Iris pigment epithelial cell (primary cell): ENCODE results near the gene SLC10A7.
"Not testable (repeated sequence)": the region's sequence is repeated elsewhere in the genome, so short reads cannot be mapped to it uniquely, and the experiment has no call there.

Source experiments
- DNase-seq: peaks from one replicate; pipeline ENCODE4 v3.0.0-alpha.2; 2011; ENCODE audit warnings: low read depth

The SLC10A7 gene

DNA sequence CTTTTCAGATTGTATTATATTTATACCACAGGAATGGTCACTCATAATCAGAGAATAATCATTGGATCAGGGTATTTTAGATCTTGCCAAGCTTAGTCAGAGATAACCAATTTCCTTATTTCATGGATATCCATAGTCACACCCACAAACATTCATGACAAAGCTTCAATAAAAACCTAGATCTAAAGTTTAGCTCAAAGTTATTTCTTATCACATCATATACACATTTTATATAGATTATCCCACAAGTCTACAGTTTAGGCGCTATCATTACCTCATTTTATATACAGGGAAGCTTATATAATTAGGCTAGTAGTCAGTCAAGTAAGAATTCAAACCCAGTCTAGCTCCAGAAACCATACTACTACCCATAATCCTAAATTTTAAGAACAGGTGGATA lies 82.3 kb downstream of the SLC10A7 start:
- DNase-seq: no peak

DNA sequence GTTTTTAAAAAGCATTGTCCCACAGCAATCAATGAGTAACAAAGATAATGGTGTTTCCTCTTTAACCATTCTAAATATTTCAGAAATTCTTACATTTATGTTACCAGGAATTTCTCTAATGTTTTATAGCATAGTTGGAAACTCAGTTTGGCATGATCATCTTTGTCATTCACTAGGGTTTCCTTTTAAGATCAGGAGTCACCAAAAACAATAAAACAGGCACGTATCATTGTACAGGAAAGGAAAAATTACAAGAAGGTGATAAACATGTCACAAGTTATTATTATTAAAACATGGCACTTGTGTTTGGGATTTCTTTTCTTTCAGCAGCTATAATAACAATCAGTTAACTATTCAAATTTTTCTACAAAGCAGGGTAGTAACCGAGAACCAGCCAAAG lies 84.0 kb downstream of the SLC10A7 start:
- no peak for DNase-seq

DNA sequence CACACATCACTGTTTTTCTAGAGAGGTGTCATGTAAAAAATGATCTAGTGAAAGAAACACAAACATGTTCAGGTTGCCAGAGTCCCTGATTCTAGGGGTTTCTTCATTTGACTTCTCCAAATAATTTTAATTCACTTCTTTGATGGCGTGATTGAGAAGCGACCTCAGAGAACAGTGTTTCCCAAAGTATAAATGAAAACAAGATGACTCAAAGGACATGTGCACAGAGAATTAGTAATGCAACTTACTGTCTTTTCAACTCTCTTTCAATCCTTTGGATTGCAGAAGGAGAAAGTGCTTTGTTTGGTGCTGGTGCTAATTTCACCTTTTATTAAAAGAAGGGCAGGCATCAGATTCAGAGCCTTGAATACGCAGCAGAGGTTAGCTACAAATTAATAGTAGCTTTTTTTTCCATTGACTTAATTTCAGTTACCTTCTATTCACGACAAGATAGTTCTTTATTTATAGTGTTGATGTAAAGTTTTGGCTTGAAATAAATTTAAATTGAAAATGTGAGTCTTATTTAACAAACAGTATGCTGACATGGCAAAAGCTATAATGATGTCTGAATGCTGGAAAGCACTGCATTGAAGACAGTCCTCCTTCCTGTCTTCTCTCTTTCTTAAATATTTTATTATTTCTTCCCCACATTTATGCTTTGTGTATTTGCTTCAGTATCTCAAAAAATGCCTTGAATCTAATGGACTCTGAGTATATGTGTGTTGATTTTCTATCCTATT lies 85.1 kb downstream of the SLC10A7 start:
- peak; percentile 11 for DNase-seq

GRCh38 chr4:146435962-146436361 lies 85.8 kb downstream of the SLC10A7 start:
- DNase-seq: no peak

GRCh38 chr4:146432065-146432464 lies 89.7 kb downstream of the SLC10A7 start:
- no peak for DNase-seq

DNA sequence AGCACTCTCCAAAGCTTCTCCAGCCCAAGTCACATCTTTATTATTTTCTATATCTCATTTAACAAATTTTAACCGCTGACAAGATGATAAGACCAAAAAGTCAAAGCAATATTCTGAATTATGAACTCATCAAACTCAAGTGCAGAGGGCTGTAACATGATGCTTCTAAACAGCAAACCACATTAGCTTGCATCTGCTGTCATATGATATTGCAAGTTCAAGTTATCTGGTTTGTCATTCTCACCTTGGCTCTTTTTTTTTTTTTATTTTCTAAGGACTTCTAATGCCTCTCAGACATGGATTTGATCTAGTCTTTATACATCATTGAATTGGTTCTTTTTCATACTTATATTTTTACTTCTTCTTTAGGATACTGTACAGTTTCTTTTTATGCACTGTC lies 93.4 kb downstream of the SLC10A7 start:
- DNase-seq: peak; percentile 43

DNA sequence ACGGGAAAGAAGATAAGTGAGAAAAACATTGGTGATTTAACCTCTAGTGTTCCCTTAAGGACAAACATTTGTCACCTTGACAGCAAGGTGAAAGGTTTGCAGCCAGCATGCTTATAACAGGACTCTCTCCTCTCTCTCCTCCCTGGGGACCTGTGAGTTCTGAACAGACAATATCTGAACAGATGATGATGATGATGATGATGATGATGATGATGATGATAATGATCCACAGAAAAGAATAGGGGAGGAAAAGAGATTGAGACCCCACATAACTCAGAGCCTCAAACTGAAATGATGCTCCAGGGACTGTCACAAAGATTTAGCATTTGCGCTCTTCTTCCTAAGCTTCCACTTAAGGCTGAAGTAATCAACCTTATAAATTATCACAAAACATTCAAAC lies 103.9 kb downstream of the SLC10A7 start:
- DNase-seq: no peak

GRCh38 chr4:146415829-146416228 lies 105.9 kb downstream of the SLC10A7 start:
- no peak for DNase-seq

GRCh38 chr4:146407669-146408084 lies 114.1 kb downstream of the SLC10A7 start:
- peak; percentile 42 for DNase-seq

DNA sequence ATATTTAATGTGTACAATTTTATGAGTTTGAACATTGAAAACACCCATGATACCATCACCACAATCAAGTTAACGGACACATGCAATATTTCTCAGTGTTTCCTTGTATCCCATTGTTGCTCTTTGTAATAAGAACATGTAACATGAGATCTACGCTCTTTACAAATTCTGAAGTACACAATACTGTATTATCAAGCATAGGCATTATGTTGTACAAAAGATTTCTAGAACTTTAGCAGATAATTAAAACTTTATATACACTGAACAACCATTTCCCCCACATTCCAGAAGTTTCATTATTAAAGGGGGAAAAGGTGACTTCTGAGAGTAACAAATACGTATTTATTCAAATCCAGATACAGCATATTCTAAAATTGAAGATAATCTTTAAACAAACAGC lies 114.5 kb downstream of the SLC10A7 start:
- DNase-seq: no peak

- no peak for DNase-seq
These were observed 120.5 kb downstream of the SLC10A7 start for GRCh38 chr4:146401274-146401673.

- no peak for DNase-seq
These were observed 122.8 kb downstream of the SLC10A7 start for GRCh38 chr4:146398896-146399445.

- DNase-seq: no peak
These were observed 123.3 kb downstream of the SLC10A7 start for GRCh38 chr4:146398404-146398803.

GRCh38 chr4:146389561-146389960 lies 132.2 kb downstream of the SLC10A7 start:
- no peak for DNase-seq

GRCh38 chr4:146382194-146382593 lies 139.5 kb downstream of the SLC10A7 start:
- no peak for DNase-seq

DNA sequence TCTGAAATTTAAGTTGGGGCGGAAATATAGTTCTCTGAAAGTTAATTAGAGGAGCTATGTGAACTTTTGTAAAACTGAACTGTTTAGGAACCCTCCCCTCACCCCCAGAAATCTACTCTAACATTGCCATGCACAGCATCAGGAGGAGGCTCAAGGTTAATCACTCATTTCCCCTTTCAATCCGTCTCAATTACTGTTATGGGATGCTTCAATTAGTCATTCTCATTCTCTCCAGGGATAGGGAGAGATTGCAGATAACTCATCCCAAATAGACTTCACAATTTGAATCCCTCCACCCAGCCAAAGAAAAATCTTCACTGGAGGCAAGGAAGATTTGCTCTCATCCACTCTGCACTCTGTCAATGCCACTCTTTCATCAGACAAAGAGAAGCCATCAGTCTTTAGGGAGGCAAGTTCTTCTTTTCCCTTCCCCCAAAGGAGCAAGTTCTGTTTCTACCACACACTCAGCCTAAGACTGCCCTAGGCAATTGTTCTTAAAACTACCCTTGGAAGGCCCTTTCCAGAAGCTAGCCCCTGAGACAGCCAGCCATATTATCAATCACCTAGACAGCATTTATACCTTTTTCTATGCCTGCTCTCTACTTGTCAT lies 140.4 kb downstream of the SLC10A7 start:
- DNase-seq: peak; percentile 3

DNA sequence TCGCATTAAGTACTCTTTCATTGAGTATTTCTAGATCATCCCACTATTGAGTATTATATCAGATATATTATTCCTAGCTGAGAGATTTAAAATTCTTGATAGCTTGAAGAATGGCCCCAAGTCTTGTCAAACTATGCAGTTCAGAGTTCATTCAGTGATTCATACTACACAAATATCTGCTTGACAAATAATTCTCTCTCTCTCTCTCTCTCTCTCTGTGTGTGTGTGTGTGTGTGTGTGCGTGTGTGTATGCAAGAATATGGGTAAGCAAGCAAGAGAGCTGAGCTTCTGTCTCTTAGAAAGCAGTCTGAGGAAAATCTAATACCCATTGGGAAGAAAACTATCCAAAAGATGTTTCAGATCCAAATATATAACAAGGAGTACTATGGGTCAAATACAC lies 142.0 kb downstream of the SLC10A7 start:
- peak; percentile 77 for DNase-seq

GRCh38 chr4:146371812-146372211 lies 149.9 kb downstream of the SLC10A7 start:
- peak; percentile 7 for DNase-seq

DNA sequence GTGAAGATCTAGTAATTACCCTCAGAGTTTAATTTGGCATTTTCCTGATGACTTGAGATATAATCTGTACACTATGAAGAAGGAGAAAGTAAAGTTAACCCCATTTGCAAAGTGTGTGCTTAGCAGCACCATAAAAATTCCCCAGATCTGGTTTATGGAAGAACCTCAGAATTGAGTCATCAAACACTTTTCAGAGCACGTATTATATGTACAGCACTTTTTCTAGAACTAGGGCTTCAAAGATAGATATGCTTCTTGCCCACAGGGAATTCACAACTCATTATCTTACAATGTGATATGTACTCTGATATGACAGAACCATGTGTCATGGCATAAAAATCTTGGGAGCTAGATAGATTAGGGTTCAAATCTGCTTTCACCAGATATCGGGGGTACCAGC lies 150.9 kb downstream of the SLC10A7 start:
- DNase-seq: peak; percentile 51

DNA sequence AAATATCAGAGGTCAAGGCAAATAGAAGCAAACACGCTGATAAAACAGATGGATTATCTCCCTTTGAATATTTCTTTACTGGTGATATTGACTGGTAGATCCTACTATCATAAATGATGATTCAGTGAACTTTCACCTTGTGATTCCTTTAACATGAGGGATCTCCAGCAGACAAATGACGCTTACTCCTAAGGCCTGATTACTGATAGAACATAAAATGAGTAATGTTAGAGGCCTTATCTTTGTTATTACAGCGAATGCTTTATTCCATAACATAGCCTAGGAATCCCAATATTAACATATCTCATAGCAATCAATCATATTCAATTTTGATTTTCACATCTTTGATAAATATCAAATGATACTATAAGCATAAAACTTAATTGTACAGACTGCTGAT lies 152.3 kb downstream of the SLC10A7 start:
- peak; percentile 17 for DNase-seq

DNA sequence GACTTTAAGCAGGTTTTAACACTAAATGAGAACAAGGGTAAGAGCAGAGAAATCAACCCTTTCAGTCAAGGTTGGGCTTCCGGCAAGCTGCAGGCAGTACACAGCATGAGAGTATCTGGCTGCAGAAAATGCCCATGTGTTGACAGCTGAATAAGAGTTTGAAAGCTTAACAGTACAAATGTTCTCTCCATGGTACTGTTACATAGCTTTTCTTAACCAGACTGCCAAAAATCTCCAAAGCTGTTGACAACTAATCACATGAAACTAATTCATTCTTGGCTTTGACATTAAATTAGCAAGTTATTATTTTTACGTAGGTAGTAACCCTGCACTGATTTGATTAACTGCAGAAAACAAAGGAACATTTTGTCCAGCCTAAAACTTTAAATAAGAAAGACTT lies 153.5 kb downstream of the SLC10A7 start:
- DNase-seq: no peak

GRCh38 chr4:146367347-146367746 lies 154.4 kb downstream of the SLC10A7 start:
- no peak for DNase-seq

DNA sequence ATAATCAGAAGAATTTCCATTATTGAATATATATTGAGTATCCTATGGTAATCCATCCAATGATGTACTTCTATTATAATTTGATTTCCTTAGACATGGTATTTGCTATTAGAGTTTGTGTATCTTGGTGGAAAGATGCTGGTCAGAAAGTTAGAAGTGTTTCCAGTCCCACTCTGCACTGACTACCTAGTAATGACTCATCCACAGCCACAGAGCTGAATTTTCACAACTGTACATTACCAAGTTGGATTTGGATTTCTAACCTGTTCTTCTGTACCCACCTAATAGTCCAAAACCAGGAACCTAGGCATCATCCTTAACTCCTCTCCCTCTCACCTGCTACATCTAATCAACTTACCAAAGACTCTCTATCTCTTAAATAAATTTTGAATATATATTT lies 162.0 kb downstream of the SLC10A7 start:
- peak; percentile 30 for DNase-seq

GRCh38 chr4:146350114-146350513 lies 171.6 kb downstream of the SLC10A7 start:
- not testable (repeated sequence) for DNase-seq
